ENCODE measurements around the gene SDCCAG8. TPM values are rescaled to one million over a fixed set of nuclear protein-coding genes. Genes with fewer than 3 reads are reported as not detected.

Gene SDCCAG8
- total RNA-seq, 6 experiments from 2014 or later, result 13.4 to 20.6 (median 15.6) TPM

- ATAC-seq (no peak), DNase-seq (no peak)
- Histone ChIP-seq H3K36me3 (no peaks in the 10 kb centered on the region), H3K4me3 (no peak overlapping the region), H3K27ac (no peak overlapping the region), H3K4me1 (peaks cover 0 to 4% (median 0%) of the 10 kb centered on the region in 4 donors), H3K27me3 (no peaks in the 10 kb centered on the region), H3K9me3 (no peaks in the 10 kb centered on the region)
- intact Hi-C loops (cut with DNase I), result no loop called here
- TF ChIP-seq CTCF (IDR thresholded peaks at IDR 0.05) (no peak), POLR2A (IDR thresholded peaks at IDR 0.05) (no peak)
- WGBS (ENCODE audit: insufficient coverage, low coverage, low lambda C conversion rate, missing lambda C conversion rate), result 91% methylated on average over 9 of the region's 9 CpGs
Measured at GRCh38 chr1:243428617-243429342, 172.9 kb downstream of the SDCCAG8 start.

- H3K36me3 ChIP-seq, result no peaks in the 10 kb centered on the region
- ATAC-seq (no peak), DNase-seq (no peak)
- H3K27me3 ChIP-seq, result no peaks in the 10 kb centered on the region
- no peak overlapping the region for H3K27ac ChIP-seq
- peaks cover 0 to 4% (median 0%) of the 10 kb centered on the region in 4 donors for H3K4me1 ChIP-seq
- TF ChIP-seq CTCF (IDR thresholded peaks at IDR 0.05) (no peak), POLR2A (IDR thresholded peaks at IDR 0.05) (no peak)
- no peaks in the 10 kb centered on the region for H3K9me3 ChIP-seq
- intact Hi-C loops (cut with DNase I), result no loop called here
- H3K4me3 ChIP-seq, result no peak overlapping the region
- WGBS (ENCODE audit: insufficient coverage, low coverage, low lambda C conversion rate, missing lambda C conversion rate), result 76% methylated on average over 4 of the region's 5 CpGs
Measured at GRCh38 chr1:243431591-243431990, 175.8 kb downstream of the SDCCAG8 start.

- H3K27ac ChIP-seq, result no peak overlapping the region
- H3K9me3 ChIP-seq, result no peaks in the 10 kb centered on the region
- no peak overlapping the region for H3K4me3 ChIP-seq
- 64% methylated on average over 3 of the region's 3 CpGs for WGBS (ENCODE audit: insufficient coverage, low coverage, low lambda C conversion rate, missing lambda C conversion rate)
- TF ChIP-seq CTCF (IDR thresholded peaks at IDR 0.05), result no peak
- TF ChIP-seq POLR2A (IDR thresholded peaks at IDR 0.05), result no peak
- H3K27me3 ChIP-seq, result no peaks in the 10 kb centered on the region
- intact Hi-C loops (cut with DNase I), result no loop called here
- peaks cover 0 to 4% (median 0%) of the 10 kb centered on the region in 4 donors for H3K4me1 ChIP-seq
- DNase-seq (no peak), ATAC-seq (no peak)
- H3K36me3 ChIP-seq, result no peaks in the 10 kb centered on the region
Measured at GRCh38 chr1:243432136-243432535, 176.3 kb downstream of the SDCCAG8 start.

GRCh38 chr1:243433737-243434370 lies 178.0 kb downstream of the SDCCAG8 start:
- H3K4me1 ChIP-seq, result peaks cover 0 to 4% (median 0%) of the 10 kb centered on the region in 4 donors
- H3K9me3 ChIP-seq, result no peaks in the 10 kb centered on the region
- no peak for ATAC-seq
- WGBS (ENCODE audit: insufficient coverage, low coverage, low lambda C conversion rate, missing lambda C conversion rate), result 77% methylated on average over 8 of the region's 8 CpGs
- DNase-seq, result no peak
- H3K36me3 ChIP-seq, result no peaks in the 10 kb centered on the region
- no peak overlapping the region for H3K4me3 ChIP-seq
- intact Hi-C loops (cut with DNase I), result no loop called here
- H3K27ac ChIP-seq, result no peak overlapping the region
- H3K27me3 ChIP-seq, result no peaks in the 10 kb centered on the region
- TF ChIP-seq POLR2A (IDR thresholded peaks at IDR 0.05) (no peak), CTCF (IDR thresholded peaks at IDR 0.05) (no peak)
